HG03521 (cell line): ENCODE measurements around the gene CCDC136.

Source experiments
- ATAC-seq: cut with Tn5 transposase; IDR thresholded peaks from one replicate; pipeline ENCODE4 v1.9.1; 2021; ENCODE audit warnings: mild to moderate bottlenecking, moderate library complexity; ENCODE audit not compliant: unreplicated experiment

The CCDC136 gene

DNA sequence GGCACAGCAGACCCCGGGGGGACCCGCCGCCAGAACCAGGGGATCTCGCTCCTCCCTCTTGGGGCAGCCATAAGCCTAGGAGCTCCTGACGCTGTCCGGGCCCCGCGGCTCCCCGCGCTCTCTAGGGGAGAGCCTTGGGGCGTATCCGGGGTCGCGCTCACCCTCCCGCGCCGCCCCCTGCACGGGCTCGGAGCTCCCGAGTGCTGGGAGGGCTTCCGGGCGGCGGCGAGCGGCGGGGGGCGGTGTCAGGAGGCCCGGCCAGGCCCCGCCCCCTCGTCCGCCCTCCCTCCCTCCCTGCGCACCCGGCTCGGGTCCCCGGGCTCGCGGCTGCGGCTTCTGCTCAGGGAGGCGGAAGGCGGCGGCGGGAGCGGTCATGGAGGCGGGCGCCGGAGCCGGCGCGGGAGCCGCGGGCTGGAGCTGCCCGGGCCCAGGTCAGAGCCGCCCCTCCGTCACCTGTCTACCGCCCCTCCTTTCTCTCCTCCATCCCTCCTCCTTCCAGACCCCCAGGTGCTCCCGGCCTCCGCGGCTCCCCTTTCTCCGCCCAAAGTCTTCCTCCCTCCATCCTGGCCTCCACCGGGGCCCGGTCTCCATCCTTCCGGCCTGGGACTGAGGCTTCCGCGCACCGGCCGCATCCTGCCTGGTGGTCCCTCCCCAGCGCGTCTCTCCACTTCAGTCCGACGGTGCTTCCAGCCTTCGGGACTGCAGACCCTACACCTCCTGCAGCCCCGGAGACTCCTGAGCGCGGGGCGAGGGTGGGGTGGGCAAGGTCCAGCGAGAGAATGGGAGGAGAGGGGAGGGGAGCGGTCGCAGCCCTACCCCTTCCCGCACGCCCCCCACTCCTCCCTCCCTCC lies at the start of gene CCDC136:
Gene CCDC136, plus strand, starts transcription at position 848 of the 851 bp plus-strand sequence. CDS start 444 bp downstream, outside the sequence.
- peak; percentile 79 for ATAC-seq

DNA sequence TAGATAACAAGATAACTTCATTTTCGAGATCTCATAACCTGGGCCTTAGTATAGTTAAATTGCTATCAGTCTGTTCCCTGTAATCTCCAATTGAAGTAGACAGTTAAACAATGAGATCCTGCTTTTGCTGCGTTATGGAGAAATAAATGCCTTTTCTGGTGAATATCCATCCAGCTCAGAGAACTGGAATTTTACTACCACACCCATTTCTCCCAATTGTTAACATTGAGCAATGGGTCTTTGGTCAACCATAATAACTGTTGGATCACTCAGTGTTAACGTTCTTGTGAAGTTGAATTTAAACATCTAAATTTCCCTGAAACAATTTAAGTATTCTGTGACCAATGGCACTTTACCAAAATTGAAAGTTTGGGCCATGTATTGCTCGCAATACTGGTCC lies 49.6 kb upstream of the CCDC136 start:
- no peak for ATAC-seq

DNA sequence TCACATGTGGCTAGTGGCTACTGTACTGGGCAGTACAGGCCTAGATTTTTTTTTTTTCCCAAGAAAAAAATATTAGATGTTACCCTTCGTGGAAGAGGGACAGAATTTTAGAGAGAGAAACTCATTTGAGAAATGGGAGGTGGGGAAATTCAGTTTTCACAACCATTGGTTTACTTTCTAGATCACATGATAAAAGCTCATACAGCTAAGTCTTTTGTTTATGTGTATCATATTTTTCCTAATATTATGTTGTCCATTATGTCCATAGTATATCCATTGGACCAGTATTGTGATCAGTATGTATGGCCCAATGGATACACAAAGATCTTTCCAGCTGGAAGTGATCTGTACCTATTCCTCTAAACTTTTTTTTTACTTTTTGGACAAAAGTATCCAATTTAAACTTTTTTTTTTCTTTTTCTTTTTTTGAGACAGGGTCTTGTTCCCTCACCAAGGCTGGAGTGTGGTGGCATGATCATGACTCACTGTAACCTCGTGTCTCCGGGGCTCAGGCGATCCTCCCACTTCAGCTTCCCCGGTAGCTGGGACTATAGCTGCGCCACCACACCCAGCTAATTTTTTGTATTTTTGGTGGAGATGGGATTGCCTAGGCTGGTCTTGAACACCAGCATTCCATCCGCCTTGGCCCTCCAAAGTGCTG lies 48.5 kb upstream of the CCDC136 start:
- no peak for ATAC-seq

DNA sequence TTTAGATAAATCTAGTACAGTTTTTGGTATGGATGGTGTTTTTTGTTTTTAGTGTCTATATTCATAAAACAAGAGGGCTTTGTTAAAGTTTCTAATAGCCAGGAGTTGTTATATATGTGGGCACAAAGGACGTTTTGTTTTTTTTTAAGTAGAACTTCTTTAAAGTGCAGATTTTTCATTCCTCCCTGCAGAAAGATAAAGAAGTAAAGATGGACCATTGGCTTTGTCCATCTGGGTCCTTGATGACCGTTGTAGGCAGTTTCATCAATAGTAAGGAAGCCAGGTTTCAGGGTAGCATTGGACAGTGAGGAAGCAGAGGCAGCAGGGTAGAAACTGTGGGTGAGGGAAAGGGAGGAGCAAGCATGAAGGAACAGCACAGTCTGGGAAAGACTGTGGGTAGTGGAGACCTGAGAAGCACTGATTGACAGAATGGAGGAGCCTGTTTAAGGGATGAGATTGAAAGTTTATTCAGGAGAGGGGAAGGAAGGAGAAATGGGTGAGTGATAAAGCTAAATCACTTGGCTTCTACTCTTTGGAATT lies 47.3 kb upstream of the CCDC136 start:
- no peak for ATAC-seq

DNA sequence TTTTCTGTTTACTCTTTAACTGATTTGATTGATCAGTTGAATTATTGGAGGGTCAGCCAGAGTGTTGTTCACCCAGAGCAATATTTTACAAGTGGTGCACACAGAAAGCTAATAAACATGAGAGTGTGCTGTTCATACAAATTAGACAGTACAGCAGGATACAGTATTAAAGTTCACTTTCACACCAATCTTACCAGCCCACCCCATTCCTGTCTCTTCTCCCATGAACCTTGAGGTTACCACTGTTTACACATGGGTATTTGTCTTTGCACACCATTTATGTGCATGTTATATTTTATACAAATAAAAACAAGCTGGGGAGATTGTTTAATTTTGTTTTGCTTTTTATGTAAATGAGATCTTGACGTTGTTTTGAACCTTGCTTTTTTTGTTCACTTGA lies 46.1 kb upstream of the CCDC136 start:
- no peak for ATAC-seq

DNA sequence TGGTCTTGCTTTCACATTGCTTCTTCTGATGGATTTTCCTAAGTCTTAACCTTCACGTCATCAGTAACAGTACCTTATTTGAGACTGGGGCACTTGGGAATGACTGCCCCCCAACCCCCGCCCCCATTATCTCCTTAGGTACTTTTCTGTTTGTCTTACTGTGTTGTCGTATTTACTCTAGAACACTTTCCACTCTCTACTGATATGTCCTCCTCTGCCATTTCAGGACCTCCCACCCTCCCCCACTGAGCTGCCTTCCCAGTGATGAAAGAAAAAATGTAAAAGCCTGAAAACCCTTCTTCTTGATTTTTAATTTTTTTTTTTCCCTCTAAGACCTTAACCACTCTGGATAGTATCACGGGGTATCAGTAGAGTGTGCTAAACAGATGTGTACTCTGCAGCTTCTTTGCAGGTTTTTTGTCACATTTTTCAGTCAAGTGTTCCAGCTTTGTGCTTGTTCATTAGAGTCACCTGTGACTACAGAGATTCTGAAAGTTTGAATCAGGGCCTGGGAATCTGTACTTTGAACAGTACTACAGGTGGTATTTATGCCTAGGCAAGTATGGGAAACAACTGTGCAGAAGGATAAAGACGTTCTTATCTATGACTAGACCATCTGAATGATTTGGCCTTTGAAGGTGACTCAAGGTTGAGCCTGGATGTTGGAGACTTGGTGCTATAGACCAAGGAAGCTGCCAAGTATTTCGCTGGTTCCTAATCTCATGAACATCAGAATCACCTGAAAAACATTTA lies 44.3 kb upstream of the CCDC136 start:
- no peak for ATAC-seq

DNA sequence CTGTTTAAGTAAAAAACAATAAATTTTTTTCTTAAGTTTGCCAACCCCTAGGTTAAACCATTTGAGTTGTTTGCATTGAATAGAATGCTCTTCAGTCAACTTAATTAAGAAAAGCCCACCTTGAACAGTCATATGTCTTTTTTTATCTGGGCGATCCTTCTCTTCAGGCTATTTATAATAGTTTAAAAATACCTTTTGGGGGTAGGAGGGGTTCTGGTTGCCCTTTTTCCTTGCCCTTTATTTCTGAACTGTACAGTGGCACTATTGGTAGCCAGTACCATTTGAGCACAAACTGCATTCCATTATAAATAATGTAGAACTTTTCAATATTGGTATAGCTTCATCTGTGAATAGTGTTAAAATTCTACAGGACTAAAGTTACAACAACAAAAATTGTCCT lies 39.5 kb upstream of the CCDC136 start:
- no peak for ATAC-seq

DNA sequence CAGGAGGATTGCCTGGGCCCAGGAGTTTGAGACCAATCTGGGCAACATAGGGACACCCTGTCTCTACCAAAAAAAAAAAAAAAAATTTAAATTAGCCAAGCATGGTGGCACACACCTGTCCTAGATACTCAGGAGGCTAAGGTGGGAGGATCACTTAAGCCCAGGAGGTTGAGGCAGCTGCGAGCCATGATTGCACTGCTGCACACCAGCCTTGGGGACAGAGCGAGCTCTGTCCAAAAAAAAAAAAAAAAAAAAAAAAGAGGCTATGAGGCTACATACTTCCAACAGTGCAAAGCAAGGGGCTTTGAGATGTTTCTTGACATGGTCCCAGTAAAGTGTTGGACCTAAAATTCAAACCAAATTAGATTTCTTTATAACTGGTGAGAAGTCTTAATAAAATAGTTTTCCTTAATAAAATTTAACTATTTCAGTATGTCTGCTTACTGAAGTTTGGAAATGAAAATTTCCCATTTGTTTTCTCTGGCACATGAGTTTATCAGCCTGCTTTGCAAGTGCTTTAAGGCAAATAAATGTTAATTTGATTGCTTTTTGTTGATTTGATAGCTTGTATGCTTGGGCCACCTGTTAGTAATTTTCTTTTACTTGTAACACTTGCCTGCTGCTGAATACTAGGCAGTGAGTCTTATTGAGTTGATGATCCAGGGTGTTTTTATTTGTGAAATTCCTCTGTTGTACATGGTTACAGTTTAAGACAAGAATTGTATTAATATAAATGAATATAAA lies 36.5 kb upstream of the CCDC136 start:
- no peak for ATAC-seq

DNA sequence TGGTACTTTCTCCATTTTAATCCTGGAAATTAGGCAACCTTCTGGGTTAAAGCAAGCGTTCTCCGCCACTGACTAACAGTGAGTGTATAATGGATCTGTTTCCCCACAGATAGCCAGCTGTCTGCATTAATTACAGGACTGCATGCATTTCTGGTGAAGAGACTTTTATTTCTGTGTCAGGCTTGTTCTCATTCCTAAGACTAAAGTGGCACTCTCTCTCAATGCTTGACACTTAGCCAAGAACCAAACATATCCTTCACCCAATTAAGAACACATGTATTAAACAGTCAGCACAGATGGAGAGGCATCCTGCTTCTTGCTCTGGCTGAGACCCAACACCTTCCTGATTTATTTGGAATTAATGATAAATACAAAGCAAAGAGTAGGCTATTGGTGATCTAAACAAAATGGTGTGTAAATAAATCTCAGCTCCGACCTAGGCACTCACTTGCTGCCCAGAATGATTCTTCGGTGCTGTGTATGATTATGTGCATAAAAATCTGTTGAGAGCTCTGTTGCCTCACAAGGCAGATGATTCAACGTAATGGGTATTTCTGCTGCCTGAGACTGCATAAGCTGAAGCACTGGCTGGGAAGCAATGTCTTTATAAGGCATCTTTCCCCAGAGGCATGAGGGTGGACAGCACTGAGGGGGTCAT lies 35.8 kb upstream of the CCDC136 start:
- ATAC-seq: no peak

DNA sequence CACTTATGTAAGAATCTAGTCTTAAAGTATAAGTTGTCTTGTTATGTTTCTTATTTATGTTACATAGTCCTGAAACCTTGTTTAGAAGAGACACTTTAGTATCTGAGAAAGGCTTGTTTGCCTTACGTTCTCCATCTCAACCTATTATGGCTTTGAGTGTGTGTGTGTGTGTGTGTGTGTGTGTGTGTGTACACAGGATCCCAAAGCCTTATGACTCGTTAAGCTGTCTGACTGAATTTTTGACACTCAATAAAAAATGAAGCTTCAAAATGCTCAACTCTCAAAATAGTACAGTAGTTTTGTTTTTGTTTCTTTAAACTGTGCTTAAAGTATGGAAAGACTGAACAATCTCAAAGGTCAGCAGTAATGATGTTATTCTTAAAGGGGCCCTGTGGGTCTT lies 34.6 kb upstream of the CCDC136 start:
- no peak for ATAC-seq

DNA sequence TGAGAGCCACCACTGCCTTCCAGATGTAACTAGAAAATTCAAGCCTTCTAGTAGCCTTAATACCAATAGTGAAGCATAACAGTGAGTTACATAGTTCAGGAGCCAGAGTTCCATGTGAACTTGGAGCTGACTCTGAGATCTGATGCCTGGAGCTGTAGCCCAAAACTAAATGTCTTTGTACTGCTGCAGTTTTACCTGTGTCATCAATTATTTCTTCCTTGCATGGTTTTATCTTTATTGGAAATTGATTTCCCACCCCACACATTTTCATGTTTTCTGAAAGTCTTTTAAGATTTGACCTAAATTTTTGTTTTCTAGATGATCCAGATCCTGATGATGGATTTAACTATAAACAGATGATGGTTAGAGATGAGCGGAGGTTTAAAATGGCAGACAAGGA lies 33.2 kb upstream of the CCDC136 start:
- no peak for ATAC-seq

DNA sequence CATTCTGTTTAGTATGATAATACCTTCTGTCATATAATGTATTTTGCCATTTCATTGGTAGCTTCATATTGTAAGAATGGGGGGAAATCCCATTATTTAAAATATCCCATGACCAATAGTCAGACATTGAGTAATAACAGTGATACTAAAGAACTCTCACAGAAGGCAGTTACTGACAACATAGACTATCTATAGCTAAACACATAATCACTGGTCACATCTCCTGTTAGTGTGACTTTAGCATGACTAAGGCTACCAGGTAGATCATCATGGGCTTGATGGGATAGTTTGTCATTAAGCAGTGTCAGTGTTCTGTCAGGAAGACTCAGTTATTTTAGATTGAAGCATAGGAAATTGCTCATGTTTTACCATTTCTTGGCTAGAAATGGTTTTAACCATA lies 32.5 kb upstream of the CCDC136 start:
- ATAC-seq: no peak

DNA sequence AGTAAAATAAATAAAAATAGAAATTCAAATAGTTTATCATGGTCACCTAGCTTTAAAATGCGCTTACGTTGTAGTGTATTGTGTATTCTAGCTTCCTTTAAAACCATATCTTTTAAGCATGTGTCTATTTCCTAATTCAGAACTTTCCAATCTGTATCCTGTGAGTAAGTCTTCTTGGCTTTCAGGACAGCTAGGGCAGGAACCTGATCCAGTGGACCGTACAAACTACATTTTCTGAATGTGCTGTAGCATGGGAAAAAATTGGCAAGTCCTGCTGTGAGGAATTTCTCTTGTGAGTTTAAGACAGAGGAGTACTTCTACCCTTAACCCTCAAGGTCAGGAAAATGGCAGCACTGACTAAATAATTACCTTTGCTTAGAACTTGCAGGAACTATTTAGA lies 28.2 kb upstream of the CCDC136 start:
- no peak for ATAC-seq

DNA sequence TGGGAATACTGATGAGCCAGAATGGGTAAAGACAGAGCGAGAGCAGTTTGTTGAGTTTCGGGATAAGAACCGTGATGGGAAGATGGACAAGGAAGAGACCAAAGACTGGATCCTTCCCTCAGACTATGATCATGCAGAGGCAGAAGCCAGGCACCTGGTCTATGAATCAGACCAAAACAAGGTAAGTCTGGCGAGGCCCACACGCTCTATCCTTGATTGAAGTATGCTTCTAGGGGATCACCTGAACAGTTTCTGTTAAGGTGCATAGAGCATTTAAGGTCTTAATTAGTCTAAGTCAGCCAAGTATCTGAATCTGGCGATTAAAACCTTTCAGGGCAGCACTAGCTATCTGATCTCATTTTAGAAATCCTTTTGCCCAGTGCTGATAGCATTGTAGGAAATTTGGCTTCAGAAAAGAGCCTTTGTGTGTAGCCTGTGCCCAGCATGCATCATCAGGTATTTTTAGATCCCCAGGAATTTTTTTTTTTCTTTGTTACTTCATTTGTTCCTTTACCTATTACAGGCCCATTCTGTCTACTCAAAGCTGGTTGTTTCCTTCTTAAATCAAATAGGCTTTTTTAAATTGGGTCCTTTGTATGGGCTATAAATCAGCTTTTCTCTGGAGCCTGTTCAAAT lies 24.2 kb upstream of the CCDC136 start:
- no peak for ATAC-seq

DNA sequence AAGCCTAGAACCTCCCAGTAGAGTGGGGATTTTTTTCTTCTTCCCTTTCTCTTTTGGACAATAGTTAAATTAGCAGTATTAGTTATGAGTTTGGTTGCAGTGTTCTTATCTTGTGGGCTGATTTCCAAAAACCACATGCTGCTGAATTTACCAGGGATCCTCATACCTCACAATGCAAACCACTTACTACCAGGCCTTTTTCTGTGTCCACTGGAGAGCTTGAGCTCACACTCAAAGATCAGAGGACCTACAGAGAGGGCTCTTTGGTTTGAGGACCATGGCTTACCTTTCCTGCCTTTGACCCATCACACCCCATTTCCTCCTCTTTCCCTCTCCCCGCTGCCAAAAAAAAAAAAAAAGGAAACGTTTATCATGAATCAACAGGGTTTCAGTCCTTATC lies 21.5 kb upstream of the CCDC136 start:
- ATAC-seq: no peak

DNA sequence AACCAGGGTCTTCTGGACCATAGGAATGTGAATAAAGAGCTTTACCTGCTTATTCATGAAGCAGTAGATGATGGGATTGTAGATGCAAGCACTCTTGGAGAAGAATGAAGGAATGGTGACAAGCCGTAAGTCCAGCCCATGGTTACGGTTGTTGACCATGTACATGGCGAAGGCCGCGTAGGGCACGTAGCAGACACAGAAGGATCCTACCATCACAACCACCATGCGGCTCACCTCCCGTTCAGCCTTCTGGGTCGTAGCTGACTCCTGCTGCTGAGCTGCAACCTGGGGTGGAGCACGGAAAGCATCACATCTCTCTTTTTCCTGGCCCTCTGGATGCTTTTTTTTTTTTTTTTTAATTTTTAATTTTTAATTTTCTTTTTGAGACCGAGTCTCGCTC lies 18.2 kb upstream of the CCDC136 start:
- no peak for ATAC-seq

DNA sequence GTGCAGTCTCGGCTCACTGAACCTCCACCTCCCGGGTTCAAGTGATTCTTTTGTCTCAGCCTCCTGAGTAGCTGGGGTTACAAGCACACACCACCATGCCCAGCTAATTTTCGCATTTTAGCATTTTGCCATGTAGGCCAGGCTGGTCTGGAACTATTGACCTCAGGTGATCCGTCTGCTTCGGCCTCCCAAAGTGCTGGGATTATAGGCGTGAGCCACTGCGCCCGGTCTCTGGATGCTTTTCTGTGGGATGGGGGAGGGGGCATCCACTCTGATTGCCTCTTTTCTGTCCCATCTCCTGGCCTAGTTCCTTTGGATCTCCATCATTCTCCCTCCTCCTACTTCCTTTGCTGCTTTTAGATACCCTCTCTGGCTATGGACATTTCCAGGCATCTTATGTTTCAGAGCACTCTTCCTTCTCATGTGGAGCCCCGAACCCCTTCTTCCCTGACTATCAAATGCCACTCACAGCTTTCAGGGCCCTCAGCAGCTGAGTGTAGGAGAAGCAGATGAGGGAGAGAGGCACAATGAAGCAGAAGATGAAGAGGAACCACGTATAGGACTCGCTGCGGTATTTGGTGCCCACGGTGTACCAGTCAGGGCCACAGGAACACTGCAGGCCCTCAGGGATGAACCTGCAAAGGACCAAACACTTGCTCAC lies 17.6 kb upstream of the CCDC136 start:
- no peak for ATAC-seq

DNA sequence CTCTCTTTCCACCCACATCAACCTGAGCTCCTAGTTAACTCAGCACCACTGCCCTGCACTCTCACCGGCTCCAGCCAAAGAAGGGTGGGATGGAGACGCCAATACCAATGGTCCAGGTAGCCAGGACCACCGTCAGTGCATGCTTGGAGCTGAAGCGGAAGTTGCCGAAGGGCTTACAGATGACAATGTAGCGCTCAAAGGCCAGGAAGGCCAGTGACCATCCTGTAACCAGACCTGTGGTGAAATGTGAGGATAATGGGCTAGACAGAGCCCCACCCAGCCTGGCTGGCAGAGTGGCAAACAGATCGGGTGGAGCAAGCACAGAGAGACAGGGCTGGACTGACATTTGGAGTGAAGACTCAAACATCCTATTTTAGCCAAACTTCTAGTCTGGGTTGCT lies 16.8 kb upstream of the CCDC136 start:
- ATAC-seq: no peak

DNA sequence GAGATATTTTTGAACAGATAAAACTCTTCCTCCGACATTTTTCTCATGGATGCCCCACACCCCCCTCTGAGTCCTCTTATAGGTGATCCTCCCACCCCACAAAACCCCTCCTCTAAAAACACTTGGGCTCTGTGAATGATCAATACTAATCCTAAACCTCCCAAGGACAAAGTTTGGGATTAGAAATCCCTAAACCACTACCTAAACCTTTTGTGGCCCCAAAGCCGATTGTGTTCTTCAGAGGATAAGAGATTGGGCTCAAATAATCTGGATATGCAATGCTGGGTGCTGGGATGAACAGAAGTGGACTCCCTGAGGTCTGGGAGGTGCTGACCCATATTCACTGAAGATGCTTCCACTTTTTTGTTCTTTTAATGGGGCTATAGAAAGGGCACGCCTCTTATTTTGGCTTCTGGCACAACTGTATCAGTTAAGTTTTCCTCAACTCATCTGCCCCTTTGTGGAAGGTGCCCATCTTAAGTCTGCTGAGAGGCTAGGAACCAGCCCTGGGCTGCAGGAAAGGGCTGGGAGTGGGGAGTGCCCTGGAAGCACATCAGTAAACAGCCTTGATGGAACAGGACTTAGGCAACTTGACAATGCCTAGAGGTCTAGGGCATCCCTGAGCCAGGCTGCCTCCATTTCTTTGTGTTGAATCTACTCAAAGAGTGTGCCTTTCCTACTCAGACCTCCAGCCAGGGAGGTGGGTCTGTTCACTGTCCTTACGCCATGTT lies 15.9 kb upstream of the CCDC136 start, which contains the start of gene OPN1SW:
Gene OPN1SW, minus strand, starts transcription at position 51 of the 731 bp plus-strand sequence. Its CDS starts 13 bp downstream, at position 38.
- ATAC-seq: no peak
